Heart left ventricle (tissue), 16 donors: ENCODE measurements around the gene KCNRG. TPM values are rescaled to one million over a fixed set of nuclear protein-coding genes. Genes with fewer than 3 reads are reported as not detected.
A peak's percentile ranks its signal among the peaks of the same experiment; 100 is the strongest.

Experiments used
- ATAC-seq, 4 donors: fragments of 200-7000 bp; cut with Tn5 transposase; one replicate each; pipeline ENCODE4 v1.9.1; 2020 to 2022; ENCODE audit warnings: moderate library complexity in 4 of 4, mild to moderate bottlenecking in 3 of 4, moderate number of reproducible peaks in 1 of 4
- DNase-seq, 5 donors: peaks; one replicate each; pipeline ENCODE4 v3.0.0-alpha.2; 2020
- H3K27ac ChIP-seq, 12 donors: fragments of 200-600 bp; sonication (generic) in 4 of 12; one replicate each; pipeline versions ENCODE4 v1.5.0 to v1.8.0; 2016 to 2022; ENCODE audit warnings: mild to moderate bottlenecking in 2 of 12
- H3K27me3 ChIP-seq, 9 donors: fragments of 200-600 bp; sonication (generic) in 2 of 9; one replicate each; pipeline versions ENCODE4 v1.5.1 to v1.8.0; 2016 to 2022; ENCODE audit warnings: mild to moderate bottlenecking in 3 of 9
- H3K36me3 ChIP-seq, 9 donors: fragments of 200-600 bp; sonication (generic) in 2 of 9; one replicate each; pipeline versions ENCODE4 v1.5.0 to v1.8.0; 2018 to 2022; ENCODE audit warnings: mild to moderate bottlenecking in 2 of 9
- H3K4me1 ChIP-seq, 12 donors: fragments of 200-600 bp; sonication (generic) in 4 of 12; one replicate each; pipeline versions ENCODE4 v1.5.0 to v1.8.0; 2016 to 2022; ENCODE audit warnings: mild to moderate bottlenecking in 3 of 12
- H3K4me3 ChIP-seq, 12 donors: fragments of 200-600 bp; sonication (generic) in 4 of 12; one replicate each; pipeline versions ENCODE4 v1.5.0 to v1.8.0; 2017 to 2022; ENCODE audit warnings: mild to moderate bottlenecking in 9 of 12, moderate library complexity in 4 of 12
- H3K9me3 ChIP-seq, 12 donors: fragments of 200-600 bp; sonication (generic) in 4 of 12; one replicate each; pipeline versions ENCODE4 v1.5.0 to v1.8.0; 2016 to 2022; ENCODE audit warnings: mild to moderate bottlenecking in 1 of 12
- POLR2A ChIP-seq, 2 donors: fragments of 450-650 bp; IDR thresholded peaks; one replicate each; pipeline ENCODE4 v1.6.1; 2017; ENCODE audit warnings: antibody characterized with exemption in 2 of 2, mild to moderate bottlenecking in 2 of 2, moderate library complexity in 2 of 2
- WGBS, 4 donors: extraction: QIAGEN DNeasy Blood & Tissue Kit in 2 of 4; methylation state at CpG; one replicate each; pipeline versions ENCODE4 v1.1.5 to v1.1.7; 2013 to 2018; 5-methylcytosine and 5-hydroxymethylcytosine counted together
- intact Hi-C, 10 donors: fragments of 100-400 bp; cut with DNase I; formaldehyde crosslinking; loops; one replicate each; pipeline versions ENCODE4 v1.11.1 to v1.14.2; 2022
- polyA plus RNA-seq, 2 donors: library from polyadenylated mRNA; stranded (reverse); fragments of 200-250 nt; gene quantifications; one replicate each; pipeline ENCODE4 v1.2.3, GENCODE V29; 2013
- total RNA-seq, 9 donors: library from RNA; depleted of rRNA in 2 of 9; stranded (reverse); fragments of >200 nt in 2 of 9; fragmentation: NEBNext Ultra II Directional in 3 of 9; extraction: Animal tissue kit (Norgen Biotek cat#: 25700) in 3 of 9; gene quantifications; one replicate each; pipeline versions ENCODE4 v1.1.0 to v1.2.4, GENCODE V29; 2016 to 2023
- TF ChIP-seq, protein P1 (sequence below), 12 donors: fragments of 200-600 bp; sonication (generic) in 4 of 12; IDR thresholded peaks; one replicate each; pipeline versions ENCODE4 v1.5.0 to v1.8.0; 2018 to 2022; ENCODE audit warnings: antibody characterized with exemption in 12 of 12, mild to moderate bottlenecking in 5 of 12
- donor health status: ischemic (EF 13 %, LVEDD 7.1; RV severe dilation, severe dysfunction).
- donor health status: healthy with polysubstance abuse.
- donor health status: DM: no; HTN: yes; CAD: no.
- donor health status: DM: no; HTN: no; CAD: no.
- donor health status: ischemic (EF 25% LVEDD 6.9; RV normal size, moderate dysfunction).
- donor health status: ischemic (EF 25% LVEDD 5.7; RV mildly dilated, moderate dysfunction).
- donor health status: healthy.
- donor health status: DM: yes; HTN: yes; CAD: no.
- donor health status: ischemic (EF 35%, LVEDD 5.7; RV mildly dilated, moderate dysfunction).
- donor health status: nonischemic (EF 11% LVEDD 7.7; RV severe dilation, severe dysfunction).
- donor health status: DM: yes; HTN: yes; CAD: no.
- donor health status: PGD.
- donor health status: ischemic (EF 29% LVEDD 5.4; RV normal size, mild dysfunction).
- donor health status: nonischemic (EF 23%, LVEDD 6.1; RV moderate dilation, normal function).

KCNRG gene
- total and polyA plus RNA-seq, 11 donors: 0.15 to 3.2 (median 0.38) TPM; not detected in 3

GRCh38 chr13:49998714-49999624, 16.3 kb upstream of the KCNRG start:
- intact Hi-C loops: loop anchor here in 8 of 10 donors (2.0 to 5.0 kb wide), 9 partner anchors 62 to 913 kb away; partner anchors contain the start of gene SPRYD7 (in 1 of the 8)
- Histone ChIP-seq H3K4me1 (peaks cover 9 to 70% (median 48%) of the 10 kb centered on the region in 12 donors), H3K9me3 (no peaks in the 10 kb centered on the region), H3K36me3 (peaks cover 0 to 60% (median 56%) of the 10 kb centered on the region in 9 donors), H3K4me3 (peak overlapping the region in 8 of 12 donors; percentile 72 to 91 (median 88)), H3K27me3 (no peaks in the 10 kb centered on the region), H3K27ac (peak overlapping the region in 1 of 12 donors; percentile 98)
- ATAC-seq: no peak
- TF ChIP-seq POLR2A (IDR thresholded peaks at IDR 0.05): no peak
- TF ChIP-seq, protein P1, sequence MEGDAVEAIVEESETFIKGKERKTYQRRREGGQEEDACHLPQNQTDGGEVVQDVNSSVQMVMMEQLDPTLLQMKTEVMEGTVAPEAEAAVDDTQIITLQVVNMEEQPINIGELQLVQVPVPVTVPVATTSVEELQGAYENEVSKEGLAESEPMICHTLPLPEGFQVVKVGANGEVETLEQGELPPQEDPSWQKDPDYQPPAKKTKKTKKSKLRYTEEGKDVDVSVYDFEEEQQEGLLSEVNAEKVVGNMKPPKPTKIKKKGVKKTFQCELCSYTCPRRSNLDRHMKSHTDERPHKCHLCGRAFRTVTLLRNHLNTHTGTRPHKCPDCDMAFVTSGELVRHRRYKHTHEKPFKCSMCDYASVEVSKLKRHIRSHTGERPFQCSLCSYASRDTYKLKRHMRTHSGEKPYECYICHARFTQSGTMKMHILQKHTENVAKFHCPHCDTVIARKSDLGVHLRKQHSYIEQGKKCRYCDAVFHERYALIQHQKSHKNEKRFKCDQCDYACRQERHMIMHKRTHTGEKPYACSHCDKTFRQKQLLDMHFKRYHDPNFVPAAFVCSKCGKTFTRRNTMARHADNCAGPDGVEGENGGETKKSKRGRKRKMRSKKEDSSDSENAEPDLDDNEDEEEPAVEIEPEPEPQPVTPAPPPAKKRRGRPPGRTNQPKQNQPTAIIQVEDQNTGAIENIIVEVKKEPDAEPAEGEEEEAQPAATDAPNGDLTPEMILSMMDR (IDR thresholded peaks at IDR 0.05): no peak
- whole genome bisulfite sequencing, 4 donors: 77 to 81% (median 78%) methylated on average over 22 of the region's 22 CpGs
- DNase-seq: no peak

DNA sequence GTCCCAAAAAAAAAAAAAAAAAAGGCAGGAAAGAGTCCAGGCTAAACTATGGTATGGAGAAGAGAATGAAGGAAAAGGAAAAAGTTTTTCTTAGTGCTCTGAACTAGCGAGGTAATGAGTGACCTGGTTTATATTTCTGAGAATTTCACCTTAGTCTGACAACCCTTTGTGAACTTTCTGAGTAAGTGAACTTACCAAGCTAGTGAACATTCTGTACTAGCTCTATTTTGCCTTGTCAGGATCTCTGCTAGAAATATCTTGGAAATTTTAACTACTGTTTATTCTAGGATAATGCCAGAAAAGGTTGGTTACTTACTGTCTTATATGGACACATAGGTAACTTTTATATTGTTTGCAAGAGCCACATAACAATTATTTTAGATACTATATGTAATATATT, 14.0 kb upstream of the KCNRG start:
- Histone ChIP-seq H3K36me3 (peaks cover 0 to 77% (median 70%) of the 10 kb centered on the region in 9 donors), H3K9me3 (no peaks in the 10 kb centered on the region), H3K4me1 (peaks cover 9 to 70% (median 45%) of the 10 kb centered on the region in 12 donors), H3K4me3 (no peak overlapping the region), H3K27ac (peak overlapping the region in 2 of 12 donors; percentile 11 to 47), H3K27me3 (no peaks in the 10 kb centered on the region)
- 46 to 64% (median 50%) methylated on average over 1 of the region's 1 CpG for WGBS, 4 donors
- DNase-seq: no peak
- TF ChIP-seq POLR2A (IDR thresholded peaks at IDR 0.05): no peak
- TF ChIP-seq, protein P1 (IDR thresholded peaks at IDR 0.05): no peak
- no peak for ATAC-seq
- intact Hi-C loops: no loop called here

- DNase-seq (no peak), ATAC-seq (no peak)
- H3K9me3 ChIP-seq: no peaks in the 10 kb centered on the region
- WGBS, 4 donors: 95 to 98% (median 96%) methylated on average over 7 of the region's 7 CpGs
- peaks cover 0 to 36% (median 9%) of the 10 kb centered on the region in 12 donors for H3K4me1 ChIP-seq
- no peak overlapping the region for H3K27ac ChIP-seq
- intact Hi-C loops: no loop called here
- peaks cover 0 to 85% (median 62%) of the 10 kb centered on the region in 9 donors for H3K36me3 ChIP-seq
- TF ChIP-seq, protein P1 (IDR thresholded peaks at IDR 0.05): no peak
- no peak for TF ChIP-seq POLR2A (IDR thresholded peaks at IDR 0.05)
- no peak overlapping the region for H3K4me3 ChIP-seq
- no peaks in the 10 kb centered on the region for H3K27me3 ChIP-seq
Measured at GRCh38 chr13:50006426-50007135, 8.7 kb upstream of the KCNRG start.

DNA sequence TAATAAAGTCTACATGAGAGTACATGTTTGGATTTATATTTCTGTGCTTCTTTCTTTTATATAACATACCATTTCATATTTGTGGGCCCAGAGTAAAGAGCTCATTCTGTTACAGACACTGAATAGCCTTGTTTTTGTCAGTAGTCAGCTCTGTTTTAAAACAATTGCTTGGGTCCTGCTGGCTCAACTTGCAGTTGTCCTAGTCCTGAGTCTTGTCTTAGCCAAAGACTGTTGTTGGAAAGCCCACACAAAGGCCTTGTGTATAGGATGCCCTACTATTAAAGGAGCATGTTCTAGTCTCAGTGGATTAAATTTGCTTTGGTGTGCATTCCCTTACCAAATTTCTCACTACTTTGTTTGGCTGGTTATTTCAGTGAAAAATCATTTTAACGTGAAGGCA, 3.8 kb upstream of the KCNRG start:
- Histone ChIP-seq H3K27ac (no peak overlapping the region), H3K9me3 (no peaks in the 10 kb centered on the region), H3K27me3 (no peaks in the 10 kb centered on the region), H3K4me3 (no peak overlapping the region), H3K36me3 (peaks cover 0 to 81% (median 57%) of the 10 kb centered on the region in 9 donors), H3K4me1 (peaks cover 0 to 31% (median 15%) of the 10 kb centered on the region in 12 donors)
- DNase-seq (no peak), ATAC-seq (no peak)
- 93 to 96% (median 95%) methylated on average over 1 of the region's 1 CpG for WGBS, 4 donors
- intact Hi-C loops: loop anchor here in 1 of 10 donors (5.0 kb wide), 1 partner anchor 299 kb away; no protein-coding TSS in a partner anchor
- TF ChIP-seq, protein P1 (IDR thresholded peaks at IDR 0.05): no peak
- TF ChIP-seq POLR2A (IDR thresholded peaks at IDR 0.05): no peak
